ENCODE results near the gene PROZ. TPM values are rescaled to one million over a fixed set of nuclear protein-coding genes. Genes with fewer than 3 reads are reported as not detected.

The PROZ gene
- total RNA-seq, 1 experiment from 2014 or later: not detected

- Histone ChIP-seq H3K4me2 (ENCODE audit: low read length) (no peak overlapping the region), H3K9me2 (replicated peaks; ENCODE audit: low read length) (no peaks in the 10 kb centered on the region), H3K27me3 (ENCODE audit: low read length) (no peaks in the 10 kb centered on the region), H3K9ac (ENCODE audit: low read length) (no peak overlapping the region), H3F3A (ENCODE audit: low read length, unreplicated experiment) (no peaks in the 10 kb centered on the region), H3K4me1 (ENCODE audit: insufficient read depth, low read length) (no peaks in the 10 kb centered on the region), H2AFZ (ENCODE audit: low read length) (no peak overlapping the region), H3K79me2 (ENCODE audit: low read length) (no peaks in the 10 kb centered on the region), H3K9me3 (ENCODE audit: low read length) (no peaks in the 10 kb centered on the region), H4K20me1 (ENCODE audit: low read length) (no peaks in the 10 kb centered on the region), H3K27ac (ENCODE audit: low read length) (no peak overlapping the region), H3K4me3 (ENCODE audit: low read length) (no peak overlapping the region), H3K36me3 (ENCODE audit: low read depth, low read length) (no peaks in the 10 kb centered on the region)
- ChIA-PET CTCF (no interaction called here), POLR2A (ENCODE audit: unreplicated experiment) (no interaction called here)
- intact Hi-C loops (cut with micrococcal nuclease): no loop called here
- ATAC-seq (no peak), DNase-seq (no peak)
- no TSS peak for BruUV-seq (replicated peaks)
- TF ChIP-seq EZH2 (IDR thresholded peaks at IDR 0.05; ENCODE audit: low read length, unreplicated experiment) (no peak), CTCF (conservative IDR thresholded peaks at IDR 0.05; ENCODE audit: low read depth, low read length) (no peak), EZH2phosphoT487 (IDR thresholded peaks at IDR 0.05; ENCODE audit: borderline replicate concordance, low read length) (no peak)
Measured at GRCh38 chr13:113125506-113126264, 32.8 kb upstream of the PROZ start.

- Histone ChIP-seq H3K4me1 (ENCODE audit: insufficient read depth, low read length) (no peaks in the 10 kb centered on the region), H3K27ac (ENCODE audit: low read length) (no peak overlapping the region)
- CTCF ChIA-PET: no interaction called here
Measured at GRCh38 chr13:113126265-113127150, 31.9 kb upstream of the PROZ start.

More at GRCh38 chr13:113126265-113127150, 31.9 kb upstream of the PROZ start:
- no peaks in the 10 kb centered on the region for H3K36me3 ChIP-seq (ENCODE audit: low read depth, low read length)
- ATAC-seq (no peak), DNase-seq (no peak)
- no peaks in the 10 kb centered on the region for H3K9me3 ChIP-seq (ENCODE audit: low read length)
- intact Hi-C loops (cut with micrococcal nuclease): no loop called here
- H3F3A ChIP-seq (ENCODE audit: low read length, unreplicated experiment): no peaks in the 10 kb centered on the region
- no peak overlapping the region for H3K4me2 ChIP-seq (ENCODE audit: low read length)
- no peak overlapping the region for H3K9ac ChIP-seq (ENCODE audit: low read length)
- H4K20me1 ChIP-seq (ENCODE audit: low read length): no peaks in the 10 kb centered on the region
- H3K27me3 ChIP-seq (ENCODE audit: low read length): no peaks in the 10 kb centered on the region
- H3K9me2 ChIP-seq (replicated peaks; ENCODE audit: low read length): no peaks in the 10 kb centered on the region
- H3K79me2 ChIP-seq (ENCODE audit: low read length): no peaks in the 10 kb centered on the region
- TF ChIP-seq EZH2phosphoT487 (IDR thresholded peaks at IDR 0.05; ENCODE audit: borderline replicate concordance, low read length) (no peak), EZH2 (IDR thresholded peaks at IDR 0.05; ENCODE audit: low read length, unreplicated experiment) (no peak), CTCF (conservative IDR thresholded peaks at IDR 0.05; ENCODE audit: low read depth, low read length) (no peak)
- H3K4me3 ChIP-seq (ENCODE audit: low read length): no peak overlapping the region
- no peak overlapping the region for H2AFZ ChIP-seq (ENCODE audit: low read length)
- POLR2A ChIA-PET (ENCODE audit: unreplicated experiment): no interaction called here
- BruUV-seq (replicated peaks): no TSS peak

Measured in PC-3 (cell line).